Neural cell (in vitro differentiated cells): ENCODE measurements around the gene RAI1. TPM values are rescaled to one million over a fixed set of nuclear protein-coding genes. Genes with fewer than 3 reads are reported as not detected.
A peak's percentile ranks its signal among the peaks of the same experiment; 100 is the strongest.

Source experiments
- H2AFZ ChIP-seq: fragments of 200-600, 300-800 bp; sonication (generic), shearing (Covaris generic); 2 replicates; pipeline ENCODE4 v1.6.0; 2014; ENCODE audit warnings: low read depth, mild to moderate bottlenecking, antibody characterized with exemption, low read length, moderate library complexity
- H3F3A ChIP-seq: fragments of 200-600 bp; shearing (Covaris generic); 2 replicates; pipeline ENCODE4 v1.6.1; 2016; ENCODE audit warnings: mild to moderate bottlenecking, moderate library complexity, mixed read lengths, antibody characterized with exemption, low read length; ENCODE audit not compliant: insufficient read depth, poor library complexity, severe bottlenecking
- H3K27ac ChIP-seq: fragments of 200-600, 300-800 bp; sonication (generic), shearing (Covaris generic); 2 replicates; pipeline ENCODE4 v1.5.1; 2014; ENCODE audit warnings: mild to moderate bottlenecking, low read length, moderate library complexity
- H3K27me3 ChIP-seq: fragments of 300-800, 200-600 bp; sonication (generic), shearing (Covaris generic); 2 replicates; pipeline ENCODE4 v1.6.0; 2014; ENCODE audit warnings: mild to moderate bottlenecking, low read depth, low read length, moderate library complexity; ENCODE audit not compliant: insufficient read depth
- H3K36me3 ChIP-seq: fragments of 300-800, 200-600 bp; sonication (generic), shearing (Covaris generic); 2 replicates; pipeline ENCODE4 v1.5.1; 2014; ENCODE audit warnings: mild to moderate bottlenecking, antibody characterized with exemption, low read length, moderate library complexity; ENCODE audit not compliant: insufficient read depth
- H3K4me2 ChIP-seq: fragments of 300-800, 200-600 bp; sonication (generic), shearing (Covaris generic); 2 replicates; pipeline ENCODE4 v1.6.0; 2014; ENCODE audit warnings: mild to moderate bottlenecking, low read length
- H3K4me3 ChIP-seq: fragments of 300-800, 200-600 bp; sonication (generic), shearing (Covaris generic); 2 replicates; pipeline ENCODE4 v1.5.1; 2014; ENCODE audit warnings: mild to moderate bottlenecking, low read length, moderate library complexity
- H3K79me2 ChIP-seq: fragments of 200-600 bp; shearing (Covaris generic); replicated peaks from 2 replicates; pipeline ENCODE4 v1.6.0; 2014; ENCODE audit warnings: mild to moderate bottlenecking, low read length, moderate library complexity; ENCODE audit not compliant: insufficient read depth
- H3K9ac ChIP-seq: fragments of 300-800, 200-600 bp; sonication (generic), shearing (Covaris generic); 2 replicates; pipeline ENCODE4 v1.6.1; 2016; ENCODE audit warnings: mild to moderate bottlenecking, low read length, mixed read lengths
- H3K9me2 ChIP-seq: fragments of 200-600 bp; shearing (Covaris generic); 2 replicates; pipeline ENCODE4 v1.6.1; 2016; ENCODE audit warnings: mild to moderate bottlenecking, low read length, mixed read lengths; ENCODE audit not compliant: insufficient read depth
- H3K9me3 ChIP-seq: fragments of 200-600, 300-800 bp; sonication (generic), shearing (Covaris generic); 2 replicates; pipeline ENCODE4 v1.6.1; 2016; ENCODE audit warnings: mild to moderate bottlenecking, mixed run types, low read length, moderate library complexity, mixed read lengths
- H4K20me1 ChIP-seq: fragments of 200-600 bp; shearing (Covaris generic); 2 replicates; pipeline ENCODE4 v1.6.1; 2016; ENCODE audit warnings: mild to moderate bottlenecking, mixed run types; ENCODE audit not compliant: insufficient read depth
- CTCF ChIP-seq: fragments of 450-650 bp; IDR thresholded peaks from 2 replicates; pipeline ENCODE4 v1.5.1; 2014; ENCODE audit warnings: antibody characterized with exemption, mild to moderate bottlenecking, moderate library complexity; ENCODE audit not compliant: poor library complexity, severe bottlenecking
- EP300 ChIP-seq: fragments of 450-650 bp; conservative IDR thresholded peaks from 2 replicates; pipeline ENCODE4 v1.6.1; 2014; ENCODE audit warnings: antibody characterized with exemption, mild to moderate bottlenecking, moderate library complexity; ENCODE audit not compliant: poor library complexity, severe bottlenecking
- EZH2 ChIP-seq: fragments of 200-600, 300-800 bp; shearing (Covaris generic), sonication (generic); IDR thresholded peaks from 2 replicates; pipeline ENCODE4 v1.6.1; 2014; ENCODE audit warnings: antibody characterized with exemption, low read length, borderline replicate concordance, mild to moderate bottlenecking; ENCODE audit not compliant: insufficient read depth, poor library complexity, severe bottlenecking
- MXI1 ChIP-seq: fragments of 450-650 bp; conservative IDR thresholded peaks from 2 replicates; pipeline ENCODE4 v1.6.1; 2014; ENCODE audit warnings: antibody characterized with exemption, mild to moderate bottlenecking; ENCODE audit not compliant: poor library complexity, severe bottlenecking
- POLR2AphosphoS5 ChIP-seq: IDR thresholded peaks from 2 replicates; pipeline ENCODE4 v1.6.1; 2012
- RAD21 ChIP-seq: fragments of 450-650 bp; conservative IDR thresholded peaks from 2 replicates; pipeline ENCODE4 v1.6.1; 2014; ENCODE audit warnings: antibody characterized with exemption, mild to moderate bottlenecking, moderate library complexity
- REST ChIP-seq: IDR thresholded peaks from 2 replicates; pipeline ENCODE4 v1.6.1; 2012; ENCODE audit warnings: borderline replicate concordance
- SMC3 ChIP-seq: fragments of 450-650 bp; conservative IDR thresholded peaks from 2 replicates; pipeline ENCODE4 v1.6.1; 2014; ENCODE audit warnings: antibody characterized with exemption, mild to moderate bottlenecking, moderate library complexity; ENCODE audit not compliant: poor library complexity
- TAF1 ChIP-seq: IDR thresholded peaks from 2 replicates; pipeline ENCODE4 v1.6.1; 2012; ENCODE audit warnings: low read depth
- polyA plus RNA-seq: library from polyadenylated mRNA; depleted of rRNA; stranded (reverse); fragments of >200 nt; gene quantifications from 2 replicates; pipeline ENCODE4 v1.2.3, GENCODE V29; 2014

The RAI1 gene
- polyA plus RNA-seq, 1 donor from 2014 or later, result 16.9 TPM

GRCh38 chr17:17789410-17789809, 108.2 kb downstream of the RAI1 start:
- TF ChIP-seq MXI1 (no peak), POLR2AphosphoS5 (no peak)
- H3K4me2 ChIP-seq, result no peak overlapping the region
- H3K9me3 ChIP-seq, result no peaks in the 10 kb centered on the region
- peaks cover 3% of the 10 kb centered on the region for H3K36me3 ChIP-seq
- H4K20me1 ChIP-seq, result no peaks in the 10 kb centered on the region
- peak overlapping the region; percentile 68 for H3K9ac ChIP-seq
- peaks cover 73% of the 10 kb centered on the region for H3K79me2 ChIP-seq
- no peaks in the 10 kb centered on the region for H3F3A ChIP-seq
- H3K27me3 ChIP-seq, result no peaks in the 10 kb centered on the region
- no peak overlapping the region for H2AFZ ChIP-seq
- no peaks in the 10 kb centered on the region for H3K9me2 ChIP-seq
- H3K4me3 ChIP-seq, result no peak overlapping the region
- H3K27ac ChIP-seq, result peak overlapping the region; percentile 87

GRCh38 chr17:17789828-17790636, 108.8 kb downstream of the RAI1 start:
- H4K20me1 ChIP-seq, result no peaks in the 10 kb centered on the region
- no peaks in the 10 kb centered on the region for H3F3A ChIP-seq
- H3K4me3 ChIP-seq, result peak overlapping the region; percentile 27
- no peaks in the 10 kb centered on the region for H3K27me3 ChIP-seq
- H3K9me3 ChIP-seq, result no peaks in the 10 kb centered on the region
- H3K36me3 ChIP-seq, result peaks cover 6% of the 10 kb centered on the region
- peak overlapping the region; percentile 87 for H3K27ac ChIP-seq
- no peak overlapping the region for H2AFZ ChIP-seq
- no peak for TF ChIP-seq SMC3
- TF ChIP-seq MXI1, result no peak
- no peak for TF ChIP-seq REST
- no peak for TF ChIP-seq POLR2AphosphoS5
- no peak for TF ChIP-seq EZH2
- TF ChIP-seq TAF1, result no peak
- no peak for TF ChIP-seq RAD21
- TF ChIP-seq CTCF, result no peak
- TF ChIP-seq EP300, result no peak
- no peaks in the 10 kb centered on the region for H3K9me2 ChIP-seq
- peak overlapping the region; percentile 68 for H3K9ac ChIP-seq
- peaks cover 71% of the 10 kb centered on the region for H3K79me2 ChIP-seq
- H3K4me2 ChIP-seq, result no peak overlapping the region
